ENCODE data around the gene ASTN2. TPM values are rescaled to one million over a fixed set of nuclear protein-coding genes. Genes with fewer than 3 reads are reported as not detected.

The ASTN2 gene
- total and polyA plus RNA-seq, 2 donors (not counting 3 experiments of a cell fraction or from before 2014, with no cell fraction given): 1.0 to 1.9 TPM

GRCh38 chr9:117293206-117294114, 121.4 kb downstream of the ASTN2 start:
- TF ChIP-seq POLR2AphosphoS5 (IDR thresholded peaks at IDR 0.05; ENCODE audit: insufficient read depth, low read depth, low read length) (no peak), EZH2 (IDR thresholded peaks at IDR 0.05; ENCODE audit: borderline replicate concordance, low read depth, low read length, severe bottlenecking) (no peak), JUN (IDR thresholded peaks at IDR 0.05; ENCODE audit: borderline replicate concordance, insufficient read depth, insufficient read length, low read depth) (no peak), MYC (IDR thresholded peaks at IDR 0.05; ENCODE audit: low read depth, low read length) (no peak), GATA2 (IDR thresholded peaks at IDR 0.05; ENCODE audit: insufficient read depth, insufficient read length, low read depth, low read length) (no peak), CTCF (IDR thresholded peaks at IDR 0.05; ENCODE audit: extremely low read depth in 1 of 2, insufficient read depth in 1 of 2, low read depth in 1 of 2, low read length in 2 of 2) (no peak), MAX (IDR thresholded peaks at IDR 0.05; ENCODE audit: insufficient read depth, insufficient read length) (no peak), FOS (IDR thresholded peaks at IDR 0.05; ENCODE audit: borderline replicate concordance, insufficient read depth, low read length) (no peak), POLR2A (IDR thresholded peaks at IDR 0.05; ENCODE audit: low read depth, low read length) (no peak)
- DNase-seq (ENCODE audit: low read depth, low spot score): no peak
- POLR2A ChIA-PET: no interaction called here
- Histone ChIP-seq H3K4me1 (ENCODE audit: control insufficient read depth, extremely low read depth, insufficient read depth, low read length) (no peaks in the 10 kb centered on the region), H3K4me3 (replicated peaks in 1 of 3; ENCODE audit: insufficient read depth in 1 of 3, low read depth in 1 of 3, low read length in 3 of 3) (no peak overlapping the region), H4K20me1 (replicated peaks; ENCODE audit: control insufficient read depth, extremely low read depth, insufficient read depth, low read length) (no peaks in the 10 kb centered on the region), H3K36me3 (ENCODE audit: control insufficient read depth in 2 of 2, extremely low read depth in 1 of 2, insufficient read depth in 2 of 2, low read length in 2 of 2) (no peaks in the 10 kb centered on the region), H3K79me2 (ENCODE audit: control insufficient read depth, insufficient read depth, low read length) (no peaks in the 10 kb centered on the region), H3K9ac (replicated peaks; ENCODE audit: extremely low read depth, insufficient read depth, low read length) (no peak overlapping the region), H2AFZ (ENCODE audit: low read depth, low read length) (no peak overlapping the region), H3K27ac (ENCODE audit: insufficient read depth, low read depth, low read length) (no peak overlapping the region), H3K27me3 (ENCODE audit: control insufficient read depth in 2 of 2, insufficient read depth in 2 of 2, low read length in 2 of 2) (no peaks in the 10 kb centered on the region), H3K4me2 (ENCODE audit: insufficient read depth, low read length) (no peak overlapping the region), H3K9me3 (replicated peaks; ENCODE audit: control insufficient read depth, insufficient read depth, low read length) (peaks cover 8% of the 10 kb centered on the region), H3K9me1 (replicated peaks; ENCODE audit: control insufficient read depth, extremely low read depth, insufficient read depth, low read length) (no peaks in the 10 kb centered on the region)
- no TSS peak for BruUV-seq (replicated peaks)
- dilution Hi-C loops (cut with MboI; ENCODE audit: extremely low pct_ligation_motif_present, low sequenced_read_pairs): no loop called here
- FAIRE-seq: no peak
- intact Hi-C loops (cut with micrococcal nuclease): no loop called here
- CTCF ChIA-PET: no interaction called here

Measured in endothelial cell of umbilical vein (primary cell).